H9 (cell line): ENCODE results near the gene SLIT1. TPM values are rescaled to one million over a fixed set of nuclear protein-coding genes. Genes with fewer than 3 reads are reported as not detected.

Source experiments
- DNase-seq: peaks from one replicate; pipeline ENCODE4 v3.0.0-alpha.2; 2017
- H2AFZ ChIP-seq: one replicate; pipeline ENCODE4 v1.6.1; 2013; ENCODE audit warnings: mild to moderate bottlenecking, low read length, control low read depth, moderate library complexity
- H2AK5ac ChIP-seq: 2 replicates; pipeline ENCODE4 v1.6.1; 2013; ENCODE audit warnings: low read length, control low read depth, mixed read lengths; ENCODE audit not compliant: insufficient read length
- H2BK120ac ChIP-seq: one replicate; pipeline ENCODE4 v1.6.1; 2013; ENCODE audit warnings: low read depth, mild to moderate bottlenecking, low read length, control low read depth, inconsistent platforms; ENCODE audit not compliant: poor library complexity, severe bottlenecking
- H2BK12ac ChIP-seq: 2 replicates; pipeline ENCODE4 v1.6.1; 2013; ENCODE audit warnings: low read length, control low read depth, mixed read lengths, low read depth; ENCODE audit not compliant: insufficient read length
- H2BK15ac ChIP-seq: 2 replicates; pipeline ENCODE4 v1.6.1; 2013; ENCODE audit warnings: low read depth, low read length, control low read depth
- H2BK20ac ChIP-seq: one replicate; pipeline ENCODE4 v1.6.1; 2013; ENCODE audit warnings: low read depth, mild to moderate bottlenecking, low read length, control low read depth, inconsistent platforms; ENCODE audit not compliant: poor library complexity, severe bottlenecking
- H2BK5ac ChIP-seq: 2 replicates; pipeline ENCODE4 v1.6.1; 2013; ENCODE audit warnings: low read length, control low read depth, mixed read lengths; ENCODE audit not compliant: insufficient read length
- H3K14ac ChIP-seq: 2 replicates; pipeline ENCODE4 v1.6.1; 2013; ENCODE audit warnings: low read length, control low read depth; ENCODE audit not compliant: insufficient read depth
- H3K18ac ChIP-seq: 2 replicates; pipeline ENCODE4 v1.6.1; 2013; ENCODE audit warnings: low read depth, mild to moderate bottlenecking, mixed read lengths, low read length, control low read depth; ENCODE audit not compliant: insufficient read length
- H3K23ac ChIP-seq: 2 replicates; pipeline ENCODE4 v1.6.1; 2013; ENCODE audit warnings: low read length, control low read depth, mixed read lengths, low read depth; ENCODE audit not compliant: insufficient read length
- H3K23me2 ChIP-seq: 2 replicates; pipeline ENCODE4 v1.6.1; 2013; ENCODE audit warnings: low read depth, mild to moderate bottlenecking, mixed read lengths, low read length, control low read depth; ENCODE audit not compliant: insufficient read length, poor library complexity, severe bottlenecking
- H3K27ac ChIP-seq: 2 replicates; pipeline ENCODE4 v1.5.1; 2013; ENCODE audit warnings: low read length, control low read depth, mixed read lengths, low read depth; ENCODE audit not compliant: insufficient read length
- H3K27me3 ChIP-seq: 2 replicates; pipeline ENCODE4 v1.6.1; 2013; ENCODE audit warnings: low read length, control low read depth, inconsistent platforms; ENCODE audit not compliant: insufficient read depth
- H3K4ac ChIP-seq: 2 replicates; pipeline ENCODE4 v1.6.1; 2013; ENCODE audit warnings: low read depth, mild to moderate bottlenecking, control low read depth, inconsistent platforms, low read length, moderate library complexity
- H3K4me1 ChIP-seq: 2 replicates; pipeline ENCODE4 v1.6.1; 2013; ENCODE audit warnings: low read length, control low read depth, inconsistent platforms; ENCODE audit not compliant: insufficient read depth
- H3K4me2 ChIP-seq: 2 replicates; pipeline ENCODE4 v1.6.1; 2013; ENCODE audit warnings: low read length, control low read depth, mixed read lengths; ENCODE audit not compliant: insufficient read length, insufficient read depth
- H3K56ac ChIP-seq: 2 replicates; pipeline ENCODE4 v1.6.1; 2013; ENCODE audit warnings: low read depth, mild to moderate bottlenecking, mixed read lengths, low read length, control low read depth; ENCODE audit not compliant: insufficient read length
- H3K79me1 ChIP-seq: 2 replicates; pipeline ENCODE4 v1.6.1; 2013; ENCODE audit warnings: low read depth, mild to moderate bottlenecking, moderate library complexity, low read length, control low read depth, inconsistent platforms; ENCODE audit not compliant: insufficient read depth, poor library complexity, severe bottlenecking
- H3K79me2 ChIP-seq: 2 replicates; pipeline ENCODE4 v1.6.1; 2013; ENCODE audit warnings: low read length, control low read depth, inconsistent platforms; ENCODE audit not compliant: insufficient read depth
- H3K9ac ChIP-seq: 2 replicates; pipeline ENCODE4 v1.6.1; 2013; ENCODE audit warnings: low read length, control low read depth, mixed read lengths; ENCODE audit not compliant: insufficient read length; ENCODE audit errors: extremely low read depth
- H3K9me3 ChIP-seq: one replicate; pipeline ENCODE4 v1.6.1; 2013; ENCODE audit warnings: low read depth, low read length, inconsistent platforms; ENCODE audit not compliant: control insufficient read depth
- H3T11ph ChIP-seq: one replicate; pipeline ENCODE4 v1.6.1; 2013; ENCODE audit warnings: mild to moderate bottlenecking, low read length, control low read depth, inconsistent platforms
- H4K20me1 ChIP-seq: one replicate; pipeline ENCODE4 v1.6.1; 2013; ENCODE audit not compliant: control insufficient read depth, insufficient read length, insufficient read depth
- H4K5ac ChIP-seq: 2 replicates; pipeline ENCODE4 v1.6.1; 2013; ENCODE audit warnings: low read depth, mild to moderate bottlenecking, mixed read lengths, low read length, control low read depth; ENCODE audit not compliant: insufficient read length
- H4K8ac ChIP-seq: replicated peaks from 2 replicates; pipeline ENCODE4 v1.6.1; 2013; ENCODE audit warnings: low read length, control low read depth, mixed read lengths, low read depth; ENCODE audit not compliant: insufficient read length
- H4K91ac ChIP-seq: 2 replicates; pipeline ENCODE4 v1.6.1; 2013; ENCODE audit warnings: low read depth, mild to moderate bottlenecking, moderate library complexity, mixed read lengths, low read length, control low read depth; ENCODE audit not compliant: insufficient read length
- H3K27ac Mint-ChIP-seq, 3 experiments: 2 replicates in 2 of 3; 3 replicates in 1 of 3; pipeline ENCODE4 v1.8.0; 2020 to 2021; ENCODE audit warnings: mixed read lengths in 3 of 3, mild to moderate bottlenecking in 1 of 3, moderate library complexity in 1 of 3
- H3K27me3 Mint-ChIP-seq: 2 replicates; pipeline ENCODE4 v1.8.0; 2021; ENCODE audit warnings: low read depth, mild to moderate bottlenecking, moderate library complexity, mixed read lengths
- H3K36me3 Mint-ChIP-seq, 3 experiments: 2 replicates in 2 of 3; 3 replicates in 1 of 3; pipeline ENCODE4 v1.8.0; 2020 to 2021; ENCODE audit warnings: low read depth in 3 of 3, mixed read lengths in 3 of 3; ENCODE audit not compliant: insufficient read depth in 1 of 3
- H3K4me1 Mint-ChIP-seq, 2 experiments: 2 replicates each; pipeline ENCODE4 v1.8.0; 2020; ENCODE audit warnings: mixed read lengths in 2 of 2
- H3K4me3 Mint-ChIP-seq, 2 experiments: 2 replicates in 1 of 2; 3 replicates in 1 of 2; pipeline ENCODE4 v1.8.0; 2020 to 2021; ENCODE audit warnings: mild to moderate bottlenecking in 2 of 2, mixed read lengths in 2 of 2, moderate library complexity in 1 of 2
- H3K9me3 Mint-ChIP-seq, 2 experiments: 2 replicates in 1 of 2; 3 replicates in 1 of 2; pipeline ENCODE4 v1.8.0; 2020; ENCODE audit warnings: mild to moderate bottlenecking in 2 of 2, mixed read lengths in 2 of 2, moderate library complexity in 1 of 2
- WGBS: extraction: QIAGEN DNeasy Blood & Tissue Kit; methylation state at CpG from one replicate; pipeline ENCODE4 v1.1.7; 2013; ENCODE audit warnings: missing lambda C conversion rate, low lambda C conversion rate, mixed read lengths; ENCODE audit not compliant: insufficient read length; ENCODE audit errors: extremely low coverage; 5-methylcytosine and 5-hydroxymethylcytosine counted together
- total RNA-seq: library from RNA; stranded (reverse); gene quantifications from 2 replicates; pipeline ENCODE4 v1.2.1, GENCODE V29; 2021
- TF ChIP-seq, protein P1 (sequence below): fragments of 200-600 bp; sonication (generic); conservative IDR thresholded peaks from 3 replicates; pipeline ENCODE4 v1.8.0; 2021; ENCODE audit warnings: antibody characterized with exemption, mild to moderate bottlenecking

SLIT1 gene
- total RNA-seq, 1 experiment from 2014 or later: 0.57 TPM

DNA sequence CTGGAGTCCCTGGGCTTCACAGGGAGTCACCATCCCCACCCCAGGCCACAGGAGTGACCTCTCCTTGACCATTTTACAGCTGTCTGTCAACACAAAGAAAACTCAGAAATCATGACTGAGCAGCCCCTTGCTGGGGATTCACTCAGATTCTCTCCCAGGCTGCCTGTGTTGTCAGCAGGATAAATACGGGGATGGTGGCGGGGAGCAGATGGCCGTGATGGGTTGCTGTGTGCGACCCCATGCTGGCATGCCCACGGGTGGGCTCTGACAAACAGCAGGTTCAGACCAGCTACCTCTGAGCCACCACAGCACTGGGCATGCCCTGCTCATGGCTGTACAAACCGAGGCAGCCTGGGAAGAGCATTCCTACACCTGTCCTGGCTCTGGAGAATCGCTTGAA, 136.1 kb downstream of the SLIT1 start:
- Histone ChIP-seq H4K8ac (no peak overlapping the region), H2BK12ac (no peak overlapping the region), H3K4me2 (no peak overlapping the region), H2BK20ac (no peak overlapping the region), H3K18ac (no peak overlapping the region), H2AK5ac (no peak overlapping the region), H3K14ac (no peak overlapping the region), H3K9ac (no peak overlapping the region), H4K91ac (no peak overlapping the region), H3K23ac (no peak overlapping the region), H3K4ac (no peak overlapping the region), H3K79me1 (no peaks in the 10 kb centered on the region), H3K23me2 (no peaks in the 10 kb centered on the region), H3K79me2 (no peaks in the 10 kb centered on the region), H2BK15ac (no peak overlapping the region), H4K5ac (no peak overlapping the region), H2BK120ac (no peak overlapping the region), H3T11ph (no peak overlapping the region), H2AFZ (no peak overlapping the region), H3K27me3 (no peaks in the 10 kb centered on the region), H3K9me3 (no peaks in the 10 kb centered on the region), H3K27ac (no peak overlapping the region), H2BK5ac (no peak overlapping the region), H3K4me1 (no peaks in the 10 kb centered on the region), H4K20me1 (no peaks in the 10 kb centered on the region), H3K56ac (no peak overlapping the region)
- WGBS: no CpG with 5 or more reads among the region's 7 CpGs
- Mint-ChIP-seq H3K27ac (no peak overlapping the region), H3K4me1 (peaks cover 10 to 18% of the 10 kb centered on the region in 2 experiments), H3K36me3 (no peaks in the 10 kb centered on the region; a peak in 1 of 7 replicates), H3K4me3 (no peak overlapping the region), H3K9me3 (peaks cover 0 to 3% of the 10 kb centered on the region in 2 experiments; a peak in 1 of 5 replicates), H3K27me3 (no peaks in the 10 kb centered on the region)
- no peak for DNase-seq
- TF ChIP-seq, protein P1, sequence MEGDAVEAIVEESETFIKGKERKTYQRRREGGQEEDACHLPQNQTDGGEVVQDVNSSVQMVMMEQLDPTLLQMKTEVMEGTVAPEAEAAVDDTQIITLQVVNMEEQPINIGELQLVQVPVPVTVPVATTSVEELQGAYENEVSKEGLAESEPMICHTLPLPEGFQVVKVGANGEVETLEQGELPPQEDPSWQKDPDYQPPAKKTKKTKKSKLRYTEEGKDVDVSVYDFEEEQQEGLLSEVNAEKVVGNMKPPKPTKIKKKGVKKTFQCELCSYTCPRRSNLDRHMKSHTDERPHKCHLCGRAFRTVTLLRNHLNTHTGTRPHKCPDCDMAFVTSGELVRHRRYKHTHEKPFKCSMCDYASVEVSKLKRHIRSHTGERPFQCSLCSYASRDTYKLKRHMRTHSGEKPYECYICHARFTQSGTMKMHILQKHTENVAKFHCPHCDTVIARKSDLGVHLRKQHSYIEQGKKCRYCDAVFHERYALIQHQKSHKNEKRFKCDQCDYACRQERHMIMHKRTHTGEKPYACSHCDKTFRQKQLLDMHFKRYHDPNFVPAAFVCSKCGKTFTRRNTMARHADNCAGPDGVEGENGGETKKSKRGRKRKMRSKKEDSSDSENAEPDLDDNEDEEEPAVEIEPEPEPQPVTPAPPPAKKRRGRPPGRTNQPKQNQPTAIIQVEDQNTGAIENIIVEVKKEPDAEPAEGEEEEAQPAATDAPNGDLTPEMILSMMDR: no peak
